Neuronal stem cell (in vitro differentiated cells): ENCODE data around the gene PDZD2.

Source experiments
- DNase-seq: peaks from one replicate; pipeline ENCODE4 v3.0.0-alpha.2; 2013; ENCODE audit warnings: low spot score
- H2AFZ ChIP-seq: one replicate; pipeline ENCODE4 v1.6.1; 2013; ENCODE audit warnings: mild to moderate bottlenecking, low read length, inconsistent platforms
- H2AK5ac ChIP-seq: 2 replicates; pipeline ENCODE4 v1.6.1; 2013; ENCODE audit warnings: low read depth, mild to moderate bottlenecking, inconsistent platforms, low read length, moderate library complexity, mixed read lengths
- H2BK120ac ChIP-seq: 2 replicates; pipeline ENCODE4 v1.6.1; 2013; ENCODE audit warnings: low read depth, mild to moderate bottlenecking, inconsistent platforms, low read length, moderate library complexity, mixed read lengths
- H2BK12ac ChIP-seq: one replicate; pipeline ENCODE4 v1.6.1; 2013; ENCODE audit warnings: low read length, inconsistent platforms
- H2BK15ac ChIP-seq: 2 replicates; pipeline ENCODE4 v1.6.1; 2013; ENCODE audit warnings: mild to moderate bottlenecking, low read length, inconsistent platforms, mixed read lengths
- H2BK5ac ChIP-seq: one replicate; pipeline ENCODE4 v1.6.1; 2013; ENCODE audit warnings: inconsistent platforms, mild to moderate bottlenecking, low read length, moderate library complexity
- H3K14ac ChIP-seq: one replicate; pipeline ENCODE4 v1.6.1; 2013; ENCODE audit warnings: low read length, inconsistent platforms
- H3K18ac ChIP-seq: 2 replicates; pipeline ENCODE4 v1.6.1; 2013; ENCODE audit warnings: low read length, inconsistent platforms
- H3K23ac ChIP-seq: 2 replicates; pipeline ENCODE4 v1.6.1; 2013; ENCODE audit warnings: low read depth, mild to moderate bottlenecking, mixed read lengths, low read length, inconsistent platforms; ENCODE audit not compliant: poor library complexity
- H3K27ac ChIP-seq: replicated peaks from 3 replicates; pipeline ENCODE4 v1.5.1; 2013; ENCODE audit warnings: low read length, inconsistent platforms
- H3K27me3 ChIP-seq, 3 experiments: 2 replicates each; pipeline ENCODE4 v1.6.1; 2013; ENCODE audit warnings: low read length in 3 of 3, mild to moderate bottlenecking in 2 of 3, inconsistent platforms in 1 of 3, low read depth in 1 of 3, mixed read lengths in 1 of 3, moderate library complexity in 1 of 3; ENCODE audit not compliant: control insufficient read depth in 3 of 3, insufficient read depth in 3 of 3
- H3K36me3 ChIP-seq, 2 donors: replicated peaks in 1 of 2; 2 replicates each; pipeline ENCODE4 v1.6.1; 2013; ENCODE audit warnings: low read length in 2 of 2; ENCODE audit not compliant: control insufficient read depth in 2 of 2, insufficient read depth in 2 of 2
- H3K4ac ChIP-seq: 2 replicates; pipeline ENCODE4 v1.6.1; 2013; ENCODE audit warnings: inconsistent platforms, mild to moderate bottlenecking, low read length, moderate library complexity
- H3K4me1 ChIP-seq, 2 donors: 1 replicate in 1 of 2; 2 replicates in 1 of 2; pipeline ENCODE4 v1.6.1; 2013; ENCODE audit warnings: low read length in 2 of 2, low read depth in 1 of 2; ENCODE audit not compliant: control insufficient read depth in 2 of 2, insufficient read depth in 1 of 2
- H3K4me2 ChIP-seq: one replicate; pipeline ENCODE4 v1.6.1; 2013; ENCODE audit warnings: mild to moderate bottlenecking, low read length, inconsistent platforms; ENCODE audit not compliant: insufficient read depth, poor library complexity, severe bottlenecking
- H3K4me3 ChIP-seq, 2 donors: 2 replicates each; pipeline ENCODE4 v1.5.1; 2013; ENCODE audit warnings: low read length in 2 of 2, mild to moderate bottlenecking in 2 of 2, inconsistent platforms in 1 of 2, moderate library complexity in 1 of 2
- H3K79me1 ChIP-seq: one replicate; pipeline ENCODE4 v1.6.1; 2013; ENCODE audit warnings: low read depth, mild to moderate bottlenecking, inconsistent platforms, low read length, moderate library complexity
- H3K9ac ChIP-seq: one replicate; pipeline ENCODE4 v1.6.1; 2013; ENCODE audit warnings: mild to moderate bottlenecking, low read depth, low read length, inconsistent platforms; ENCODE audit not compliant: poor library complexity
- H3K9me3 ChIP-seq, 2 donors: replicated peaks in 1 of 2; 2 replicates each; pipeline versions ENCODE3 to v1.6.1; 2013; ENCODE audit warnings: low read length in 2 of 2, mild to moderate bottlenecking in 2 of 2, inconsistent platforms in 1 of 2, low read depth in 1 of 2, mixed read lengths in 1 of 2, moderate library complexity in 1 of 2; ENCODE audit not compliant: control insufficient read depth in 2 of 2, insufficient read depth in 1 of 2
- H4K8ac ChIP-seq: one replicate; pipeline ENCODE4 v1.6.1; 2013; ENCODE audit warnings: low read depth, mild to moderate bottlenecking, inconsistent platforms, low read length, moderate library complexity
- H4K91ac ChIP-seq: one replicate; pipeline ENCODE4 v1.6.1; 2013; ENCODE audit warnings: low read length, low read depth, mild to moderate bottlenecking, inconsistent platforms; ENCODE audit not compliant: poor library complexity
- WGBS, 2 donors: extraction: QIAGEN DNeasy Blood & Tissue Kit; methylation state at CpG; one replicate each; pipeline ENCODE4 v1.1.7; 2013; ENCODE audit warnings: missing lambda C conversion rate in 2 of 2, mixed read lengths in 1 of 2; ENCODE audit not compliant: insufficient read length in 2 of 2, insufficient replicate concordance in 1 of 2; ENCODE audit errors: extremely low coverage in 2 of 2; 5-methylcytosine and 5-hydroxymethylcytosine counted together

The PDZD2 gene

DNA sequence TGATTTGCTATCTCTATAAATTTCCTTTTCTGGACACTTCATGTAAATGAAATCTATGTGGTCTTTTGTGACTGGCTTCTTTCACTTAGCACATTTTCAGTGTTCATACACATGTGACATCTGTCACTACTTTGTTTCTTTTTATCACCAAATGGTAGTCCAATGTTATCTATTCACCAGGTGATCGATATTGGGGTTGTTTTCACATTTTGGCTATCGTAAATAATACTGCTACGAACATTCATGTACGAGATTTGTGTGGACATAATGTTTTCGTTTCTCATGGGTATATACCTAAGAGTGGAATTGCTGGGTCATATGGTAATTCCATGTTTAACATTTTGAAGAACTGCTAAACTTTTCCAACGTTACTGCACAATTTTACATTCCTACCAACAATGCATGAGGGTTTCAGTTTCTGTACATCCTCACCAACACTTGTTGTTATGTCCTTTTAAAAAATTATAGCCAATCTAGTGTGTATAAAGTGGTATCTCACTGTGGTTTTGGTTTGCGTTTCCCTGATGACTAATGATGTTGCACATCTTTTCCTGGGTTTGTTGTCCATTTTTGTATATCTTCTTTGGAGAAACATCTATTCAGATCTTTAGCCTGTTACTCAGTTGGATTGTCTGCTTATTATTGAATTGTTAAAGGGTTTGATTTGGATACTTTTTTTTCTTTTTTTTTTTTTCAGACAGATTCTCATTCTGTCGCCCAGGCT, 263.0 kb downstream of the PDZD2 start:
- no peak overlapping the region for H2BK5ac ChIP-seq
- H3K4ac ChIP-seq = no peak overlapping the region
- no peak overlapping the region for H3K9ac ChIP-seq
- no peak overlapping the region for H2AFZ ChIP-seq
- no peak overlapping the region for H3K18ac ChIP-seq
- H3K14ac ChIP-seq = no peak overlapping the region
- peaks cover 0 to 4% of the 10 kb centered on the region in 2 donors for H3K9me3 ChIP-seq
- peaks cover 0 to 3% of the 10 kb centered on the region in 2 donors for H3K4me1 ChIP-seq
- no peak overlapping the region for H2AK5ac ChIP-seq
- no peak overlapping the region for H3K23ac ChIP-seq
- H2BK12ac ChIP-seq = no peak overlapping the region
- no peak overlapping the region for H2BK15ac ChIP-seq
- no peak overlapping the region for H3K4me2 ChIP-seq
- H3K4me3 ChIP-seq = no peak overlapping the region
- H2BK120ac ChIP-seq = no peak overlapping the region
- H4K91ac ChIP-seq = no peak overlapping the region
- no CpG with 5 or more reads among the region's 8 CpGs for WGBS, 2 donors
- H3K36me3 ChIP-seq = no peaks in the 10 kb centered on the region
- DNase-seq = no peak
- H3K79me1 ChIP-seq = no peaks in the 10 kb centered on the region
- no peaks in the 10 kb centered on the region for H3K27me3 ChIP-seq
- no peak overlapping the region for H4K8ac ChIP-seq
- no peak overlapping the region for H3K27ac ChIP-seq

- peaks cover 2% of the 10 kb centered on the region in 2 donors for H3K4me1 ChIP-seq
- peak overlapping the region; percentile 75 for H2BK15ac ChIP-seq
- no peak overlapping the region for H2AK5ac ChIP-seq
- no peak overlapping the region for H3K4ac ChIP-seq
- H3K27ac ChIP-seq = no peak overlapping the region
- no peak overlapping the region for H3K9ac ChIP-seq
- no peak overlapping the region for H3K4me2 ChIP-seq
- H3K23ac ChIP-seq = no peak overlapping the region
- H3K27me3 ChIP-seq = no peaks in the 10 kb centered on the region
- no peak overlapping the region for H3K14ac ChIP-seq
- H2BK5ac ChIP-seq = no peak overlapping the region
- H3K9me3 ChIP-seq = peaks cover 0 to 1% of the 10 kb centered on the region in 2 donors
- no peaks in the 10 kb centered on the region for H3K36me3 ChIP-seq
- H4K8ac ChIP-seq = no peak overlapping the region
- no peaks in the 10 kb centered on the region for H3K79me1 ChIP-seq
- H3K18ac ChIP-seq = no peak overlapping the region
- DNase-seq = no peak
- H2BK12ac ChIP-seq = no peak overlapping the region
- no CpG with 5 or more reads among the region's 14 CpGs for WGBS, 2 donors
- H2AFZ ChIP-seq = no peak overlapping the region
- H4K91ac ChIP-seq = no peak overlapping the region
- H3K4me3 ChIP-seq = no peak overlapping the region
- no peak overlapping the region for H2BK120ac ChIP-seq
Measured at GRCh38 chr5:31908396-31908795, 269.5 kb downstream of the PDZD2 start.

DNA sequence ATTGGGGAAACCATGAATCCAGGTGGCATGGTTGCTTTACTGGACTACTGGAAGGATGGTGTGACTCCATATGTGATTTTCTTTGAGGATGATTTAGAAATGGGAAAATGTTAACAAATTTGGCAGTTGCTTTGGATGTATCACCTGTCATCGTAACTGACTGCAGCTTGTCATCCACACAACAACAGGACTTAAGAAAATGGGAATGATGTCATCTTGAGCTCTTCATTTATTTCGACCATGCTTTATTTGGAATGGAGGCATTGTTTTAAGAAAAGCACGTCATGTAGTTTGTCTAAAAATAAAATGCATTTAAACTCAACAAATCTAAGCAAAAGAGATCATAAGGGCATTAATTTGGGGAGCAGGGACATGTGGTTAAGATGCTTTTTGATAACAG, 270.1 kb downstream of the PDZD2 start:
- no peak overlapping the region for H3K4me2 ChIP-seq
- H3K4me1 ChIP-seq = peaks cover 5 to 9% of the 10 kb centered on the region in 2 donors
- no CpG with 5 or more reads among the region's 3 CpGs for WGBS, 2 donors
- H3K23ac ChIP-seq = no peak overlapping the region
- no peak overlapping the region for H2BK15ac ChIP-seq
- no peak for DNase-seq
- peaks cover 0 to 1% of the 10 kb centered on the region in 2 donors for H3K9me3 ChIP-seq
- no peak overlapping the region for H3K4me3 ChIP-seq
- H3K36me3 ChIP-seq = no peaks in the 10 kb centered on the region
- H3K18ac ChIP-seq = no peak overlapping the region
- H4K91ac ChIP-seq = no peak overlapping the region
- H3K14ac ChIP-seq = no peak overlapping the region
- H3K27me3 ChIP-seq = no peaks in the 10 kb centered on the region
- H3K27ac ChIP-seq = no peak overlapping the region
- H3K9ac ChIP-seq = no peak overlapping the region
- H2BK12ac ChIP-seq = no peak overlapping the region
- no peak overlapping the region for H3K4ac ChIP-seq
- H2AK5ac ChIP-seq = no peak overlapping the region
- no peak overlapping the region for H4K8ac ChIP-seq
- H3K79me1 ChIP-seq = no peaks in the 10 kb centered on the region
- no peak overlapping the region for H2AFZ ChIP-seq
- H2BK120ac ChIP-seq = no peak overlapping the region
- H2BK5ac ChIP-seq = no peak overlapping the region

DNA sequence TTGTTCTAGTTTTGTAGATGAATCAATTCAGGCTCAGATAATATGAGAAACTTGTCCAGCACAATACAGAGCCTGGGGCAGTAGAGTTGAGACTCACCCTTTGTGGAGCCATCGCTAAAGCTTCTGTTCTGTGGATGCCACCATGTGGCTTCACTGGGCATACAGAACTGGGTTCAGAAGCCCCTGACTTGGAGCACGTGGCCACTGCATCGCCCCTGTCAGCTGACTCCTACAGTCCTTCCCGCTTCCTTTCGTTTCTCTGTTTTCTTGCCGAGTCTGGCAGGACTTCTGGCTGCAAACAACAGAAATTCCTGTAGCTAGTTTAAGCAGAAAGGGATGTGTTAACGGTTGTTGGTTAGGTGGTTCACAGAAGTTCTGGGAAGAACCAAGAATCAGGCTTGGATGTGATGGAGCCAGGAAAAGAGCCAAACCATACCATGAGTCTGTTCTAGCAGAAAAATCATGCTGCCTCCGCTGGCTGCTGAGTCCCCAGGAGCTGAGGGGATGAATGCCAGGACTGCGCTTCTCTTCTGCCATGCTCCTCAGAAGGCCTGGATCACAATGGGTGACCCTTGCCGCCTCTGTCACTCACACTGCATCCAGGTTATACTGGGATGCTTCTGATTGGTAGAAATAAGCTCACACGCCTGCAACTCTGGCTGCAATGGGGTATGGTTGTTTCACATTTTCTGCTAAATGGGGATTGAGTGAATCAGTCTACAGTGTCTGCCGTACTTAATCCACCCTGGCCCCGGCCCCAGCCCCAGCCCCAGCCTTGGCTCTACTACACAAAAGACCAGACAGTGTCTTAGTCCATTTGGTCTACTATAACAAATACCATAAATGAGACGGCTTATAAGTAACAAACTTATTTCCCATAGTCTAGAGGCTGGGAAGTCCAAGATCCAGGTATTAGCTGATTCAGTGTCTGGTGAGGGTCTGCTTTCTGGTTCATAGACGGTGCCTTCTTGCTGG, 272.6 kb downstream of the PDZD2 start:
- H3K27me3 ChIP-seq = no peaks in the 10 kb centered on the region
- no peak overlapping the region for H4K91ac ChIP-seq
- no peak for DNase-seq
- no peak overlapping the region for H2BK12ac ChIP-seq
- H3K4me2 ChIP-seq = no peak overlapping the region
- no peak overlapping the region for H2BK15ac ChIP-seq
- peak overlapping the region; percentile 50 for H2AFZ ChIP-seq
- H3K9ac ChIP-seq = no peak overlapping the region
- no peak overlapping the region for H3K4ac ChIP-seq
- no peaks in the 10 kb centered on the region for H3K36me3 ChIP-seq
- no peak overlapping the region for H2AK5ac ChIP-seq
- H3K18ac ChIP-seq = no peak overlapping the region
- no peak overlapping the region for H2BK5ac ChIP-seq
- no peak overlapping the region for H4K8ac ChIP-seq
- H3K79me1 ChIP-seq = no peaks in the 10 kb centered on the region
- no peak overlapping the region for H2BK120ac ChIP-seq
- H3K14ac ChIP-seq = no peak overlapping the region
- WGBS, 2 donors = no CpG with 5 or more reads among the region's 15 CpGs
- no peak overlapping the region for H3K4me3 ChIP-seq
- H3K23ac ChIP-seq = no peak overlapping the region
- no peak overlapping the region for H3K27ac ChIP-seq
- H3K4me1 ChIP-seq = peaks cover 5 to 10% of the 10 kb centered on the region in 2 donors
- peaks cover 0 to 1% of the 10 kb centered on the region in 2 donors for H3K9me3 ChIP-seq
